Erythroblast (primary cell): Measurements from ENCODE around the gene PIK3AP1.

Experiments
- GATA1 ChIP-seq: IDR thresholded peaks from 2 replicates; pipeline ENCODE4 v1.6.1; 2011; ENCODE audit warnings: low read depth, mild to moderate bottlenecking, control low read depth, low read length, moderate library complexity
- POLR2A ChIP-seq: IDR thresholded peaks from 2 replicates; pipeline ENCODE4 v1.6.1; 2011; ENCODE audit warnings: mild to moderate bottlenecking, low read length

DNA sequence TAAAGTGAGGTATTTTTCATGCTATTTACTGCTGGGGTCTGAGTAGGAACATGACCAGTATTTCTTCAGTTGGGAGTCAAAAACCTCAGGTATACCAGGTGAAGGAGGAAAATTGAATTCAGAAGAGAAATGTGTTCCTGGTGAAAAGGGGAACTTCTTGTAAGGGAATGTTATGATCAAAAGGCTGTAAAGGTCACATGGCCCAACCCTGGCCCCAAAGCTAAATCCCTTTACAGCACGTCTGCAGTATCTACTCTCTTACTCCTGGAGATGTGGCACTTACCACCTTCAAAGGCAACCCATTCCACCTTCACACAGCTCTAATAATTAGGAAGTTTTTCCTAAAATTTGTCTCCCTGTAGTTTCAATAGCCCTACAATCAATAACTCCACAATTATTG is 15.2 kb downstream of the PIK3AP1 start:
- TF ChIP-seq POLR2A: no peak
- TF ChIP-seq GATA1: no peak
